ENCODE data around the gene ACTR1B.
"Not testable (repeated sequence)": the region's sequence is repeated elsewhere in the genome, so short reads cannot be mapped to it uniquely, and the experiment has no call there.

ACTR1B gene

GRCh38 chr2:97691166-97691565 is 27.3 kb upstream of the ACTR1B start:
- H3K27me3 ChIP-seq (ENCODE audit: insufficient read depth, low read length): no peaks in the 10 kb centered on the region
- no peaks in the 10 kb centered on the region for H4K20me1 ChIP-seq (ENCODE audit: insufficient read depth, low read length)
- no peaks in the 10 kb centered on the region for H3K9me3 ChIP-seq (ENCODE audit: low read length)
- H3F3A ChIP-seq (ENCODE audit: insufficient read depth, low read length): no peaks in the 10 kb centered on the region
- no peak for TF ChIP-seq CTCF (IDR thresholded peaks at IDR 0.05; ENCODE audit: low read length)
- no peak for TF ChIP-seq EZH2 (IDR thresholded peaks at IDR 0.05; ENCODE audit: borderline replicate concordance, low read length)
- no peaks in the 10 kb centered on the region for H3K79me2 ChIP-seq (ENCODE audit: insufficient read depth, low read length)
- no peak overlapping the region for H3K27ac ChIP-seq (ENCODE audit: low read depth, low read length, poor library complexity, severe bottlenecking)
- H3K4me1 ChIP-seq (ENCODE audit: insufficient read depth, low read length, severe bottlenecking): no peaks in the 10 kb centered on the region
- no peak overlapping the region for H3K4me2 ChIP-seq (ENCODE audit: low read length)
- H2AFZ ChIP-seq (ENCODE audit: low read length): no peak overlapping the region
- H3K9ac ChIP-seq (ENCODE audit: low read length): no peak overlapping the region
- H3K36me3 ChIP-seq (ENCODE audit: insufficient read depth, low read length): no peaks in the 10 kb centered on the region
- no peak overlapping the region for H3K4me3 ChIP-seq (ENCODE audit: low read depth, low read length, poor library complexity, severe bottlenecking)
- no peaks in the 10 kb centered on the region for H3K9me2 ChIP-seq (ENCODE audit: low read depth, low read length)

GRCh38 chr2:97688062-97688827 is 24.4 kb upstream of the ACTR1B start:
- Histone ChIP-seq H3K36me3 (ENCODE audit: insufficient read depth, low read length) (no peaks in the 10 kb centered on the region), H4K20me1 (ENCODE audit: insufficient read depth, low read length) (no peaks in the 10 kb centered on the region), H3K27me3 (ENCODE audit: insufficient read depth, low read length) (no peaks in the 10 kb centered on the region), H3K9me2 (ENCODE audit: low read depth, low read length) (no peaks in the 10 kb centered on the region), H2AFZ (ENCODE audit: low read length) (no peak overlapping the region), H3K79me2 (ENCODE audit: insufficient read depth, low read length) (no peaks in the 10 kb centered on the region), H3K9ac (ENCODE audit: low read length) (no peak overlapping the region), H3K27ac (ENCODE audit: low read depth, low read length, poor library complexity, severe bottlenecking) (no peak overlapping the region), H3K4me2 (ENCODE audit: low read length) (no peak overlapping the region), H3F3A (ENCODE audit: insufficient read depth, low read length) (no peaks in the 10 kb centered on the region), H3K9me3 (ENCODE audit: low read length) (no peaks in the 10 kb centered on the region), H3K4me3 (ENCODE audit: low read depth, low read length, poor library complexity, severe bottlenecking) (no peak overlapping the region), H3K4me1 (ENCODE audit: insufficient read depth, low read length, severe bottlenecking) (no peaks in the 10 kb centered on the region)
- no peak for TF ChIP-seq EZH2 (IDR thresholded peaks at IDR 0.05; ENCODE audit: borderline replicate concordance, low read length)
- TF ChIP-seq CTCF (IDR thresholded peaks at IDR 0.05; ENCODE audit: low read length): no peak

GRCh38 chr2:97687235-97687634 is 23.4 kb upstream of the ACTR1B start:
- H3K4me2 ChIP-seq (ENCODE audit: low read length); H3K9ac ChIP-seq (ENCODE audit: low read length); H3K4me1 ChIP-seq (ENCODE audit: insufficient read depth, low read length, severe bottlenecking); H3K9me3 ChIP-seq (ENCODE audit: low read length); H4K20me1 ChIP-seq (ENCODE audit: insufficient read depth, low read length); H3K9me2 ChIP-seq (ENCODE audit: low read depth, low read length); H3K36me3 ChIP-seq (ENCODE audit: insufficient read depth, low read length); H2AFZ ChIP-seq (ENCODE audit: low read length); H3K27ac ChIP-seq (ENCODE audit: low read depth, low read length, poor library complexity, severe bottlenecking); H3K79me2 ChIP-seq (ENCODE audit: insufficient read depth, low read length); H3K4me3 ChIP-seq (ENCODE audit: low read depth, low read length, poor library complexity, severe bottlenecking); H3F3A ChIP-seq (ENCODE audit: insufficient read depth, low read length); H3K27me3 ChIP-seq (ENCODE audit: insufficient read depth, low read length): not testable (repeated sequence)

GRCh38 chr2:97678298-97678697 is 14.5 kb upstream of the ACTR1B start:
- no peaks in the 10 kb centered on the region for H4K20me1 ChIP-seq (ENCODE audit: insufficient read depth, low read length)
- no peak overlapping the region for H3K27ac ChIP-seq (ENCODE audit: low read depth, low read length, poor library complexity, severe bottlenecking)
- H3K4me3 ChIP-seq (ENCODE audit: low read depth, low read length, poor library complexity, severe bottlenecking): no peak overlapping the region
- H3K4me1 ChIP-seq (ENCODE audit: insufficient read depth, low read length, severe bottlenecking): no peaks in the 10 kb centered on the region
- no peak overlapping the region for H3K4me2 ChIP-seq (ENCODE audit: low read length)
- no peak overlapping the region for H3K9ac ChIP-seq (ENCODE audit: low read length)
- no peaks in the 10 kb centered on the region for H3K79me2 ChIP-seq (ENCODE audit: insufficient read depth, low read length)
- no peaks in the 10 kb centered on the region for H3K9me2 ChIP-seq (ENCODE audit: low read depth, low read length)
- no peaks in the 10 kb centered on the region for H3F3A ChIP-seq (ENCODE audit: insufficient read depth, low read length)
- H3K9me3 ChIP-seq (ENCODE audit: low read length): no peaks in the 10 kb centered on the region
- no peaks in the 10 kb centered on the region for H3K36me3 ChIP-seq (ENCODE audit: insufficient read depth, low read length)
- TF ChIP-seq EZH2 (IDR thresholded peaks at IDR 0.05; ENCODE audit: borderline replicate concordance, low read length) (no peak), CTCF (IDR thresholded peaks at IDR 0.05; ENCODE audit: low read length) (no peak)
- H2AFZ ChIP-seq (ENCODE audit: low read length): no peak overlapping the region
- no peaks in the 10 kb centered on the region for H3K27me3 ChIP-seq (ENCODE audit: insufficient read depth, low read length)
